Measurements from ENCODE around the gene ATP10B.

DNA sequence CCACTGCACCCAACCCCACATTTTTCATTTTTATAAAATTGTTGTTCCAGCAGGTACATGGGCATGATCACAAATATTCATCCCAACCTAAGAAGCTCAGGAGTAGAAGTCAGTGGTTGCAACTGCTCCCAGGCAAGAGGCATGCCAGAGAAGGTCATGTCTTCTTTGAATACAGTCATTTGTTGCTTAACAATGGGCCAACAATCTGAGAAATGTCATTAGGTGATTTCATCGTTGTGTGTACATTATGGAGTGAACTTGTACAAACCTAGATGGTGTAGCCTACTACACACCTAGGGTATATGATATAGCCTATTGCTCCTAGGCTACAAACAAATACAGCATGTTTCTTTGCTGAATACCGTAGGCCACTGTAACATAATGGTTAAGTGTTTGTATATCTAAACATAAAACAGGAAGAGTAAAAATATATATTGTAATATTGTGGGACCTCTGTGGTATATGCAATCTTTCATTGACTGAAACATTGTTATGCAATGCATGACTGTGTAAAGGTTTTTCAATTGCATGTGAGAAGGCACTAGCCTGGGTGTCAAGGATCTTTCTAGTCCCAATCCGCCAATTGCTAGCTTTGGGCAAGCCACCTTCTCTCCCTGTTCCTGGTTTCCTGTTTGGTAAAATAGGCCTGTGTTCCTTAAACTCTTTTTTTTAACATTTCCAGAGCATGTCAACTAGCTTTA lies 27.6 kb downstream of the ATP10B start:
- TF ChIP-seq, protein P1, sequence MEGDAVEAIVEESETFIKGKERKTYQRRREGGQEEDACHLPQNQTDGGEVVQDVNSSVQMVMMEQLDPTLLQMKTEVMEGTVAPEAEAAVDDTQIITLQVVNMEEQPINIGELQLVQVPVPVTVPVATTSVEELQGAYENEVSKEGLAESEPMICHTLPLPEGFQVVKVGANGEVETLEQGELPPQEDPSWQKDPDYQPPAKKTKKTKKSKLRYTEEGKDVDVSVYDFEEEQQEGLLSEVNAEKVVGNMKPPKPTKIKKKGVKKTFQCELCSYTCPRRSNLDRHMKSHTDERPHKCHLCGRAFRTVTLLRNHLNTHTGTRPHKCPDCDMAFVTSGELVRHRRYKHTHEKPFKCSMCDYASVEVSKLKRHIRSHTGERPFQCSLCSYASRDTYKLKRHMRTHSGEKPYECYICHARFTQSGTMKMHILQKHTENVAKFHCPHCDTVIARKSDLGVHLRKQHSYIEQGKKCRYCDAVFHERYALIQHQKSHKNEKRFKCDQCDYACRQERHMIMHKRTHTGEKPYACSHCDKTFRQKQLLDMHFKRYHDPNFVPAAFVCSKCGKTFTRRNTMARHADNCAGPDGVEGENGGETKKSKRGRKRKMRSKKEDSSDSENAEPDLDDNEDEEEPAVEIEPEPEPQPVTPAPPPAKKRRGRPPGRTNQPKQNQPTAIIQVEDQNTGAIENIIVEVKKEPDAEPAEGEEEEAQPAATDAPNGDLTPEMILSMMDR (IDR thresholded peaks at IDR 0.05), result no peak
- no peak for TF ChIP-seq POLR2A (IDR thresholded peaks at IDR 0.05)

Data from adrenal gland (tissue), 5 donors.